Activated naive CD4-positive, alpha-beta T cell treated with anti-CD3 and anti-CD28 coated beads, Interleukin-2, amount 50 U/mL, for 72 hours (primary cell): Measurements from ENCODE around the gene GKN1. TPM values are rescaled to one million over a fixed set of nuclear protein-coding genes. Genes with fewer than 3 reads are reported as not detected.
A peak's percentile ranks its signal among the peaks of the same experiment; 100 is the strongest.

Experiments used
- ATAC-seq, 2 donors: fragments of 150-1000 bp; cut with Tn5 transposase; 2 replicates each; pipeline ENCODE4 v1.10.0; 2021; ENCODE audit warnings: mild to moderate bottlenecking in 2 of 2, moderate library complexity in 2 of 2
- DNase-seq, 2 donors: peaks; one replicate each; pipeline ENCODE4 v3.0.0; 2021 to 2022; ENCODE audit warnings: low spot score in 2 of 2
- H3K27ac Mint-ChIP-seq, 2 donors: one replicate each; pipeline ENCODE4 v1.8.0; 2022; ENCODE audit warnings: mild to moderate bottlenecking in 2 of 2, mixed read lengths in 2 of 2
- H3K36me3 Mint-ChIP-seq, 2 donors: one replicate each; pipeline ENCODE4 v1.8.0; 2022; ENCODE audit warnings: mixed read lengths in 2 of 2
- H3K9me3 Mint-ChIP-seq, 2 donors: one replicate each; pipeline ENCODE4 v1.8.0; 2022; ENCODE audit warnings: mixed read lengths in 2 of 2
- total RNA-seq, 2 donors: library from RNA; stranded (reverse); gene quantifications; one replicate each; pipeline ENCODE4 v1.2.3, GENCODE V29; 2022

Gene GKN1, protein sequence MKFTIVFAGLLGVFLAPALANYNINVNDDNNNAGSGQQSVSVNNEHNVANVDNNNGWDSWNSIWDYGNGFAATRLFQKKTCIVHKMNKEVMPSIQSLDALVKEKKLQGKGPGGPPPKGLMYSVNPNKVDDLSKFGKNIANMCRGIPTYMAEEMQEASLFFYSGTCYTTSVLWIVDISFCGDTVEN
- total RNA-seq: not detected

GRCh38 chr2:68974251-68974650 is at the start of gene GKN1:
Gene GKN1, plus strand, starts transcription at chr2:68974636. Its CDS starts 42 bp downstream, at chr2:68974678.
- ATAC-seq (no peak), DNase-seq (no peak)
- H3K36me3 Mint-ChIP-seq: no peaks in the 10 kb centered on the region
- no peak within 1 kb of the TSS for H3K27ac Mint-ChIP-seq
- H3K9me3 Mint-ChIP-seq: no peaks in the 10 kb centered on the region

DNA sequence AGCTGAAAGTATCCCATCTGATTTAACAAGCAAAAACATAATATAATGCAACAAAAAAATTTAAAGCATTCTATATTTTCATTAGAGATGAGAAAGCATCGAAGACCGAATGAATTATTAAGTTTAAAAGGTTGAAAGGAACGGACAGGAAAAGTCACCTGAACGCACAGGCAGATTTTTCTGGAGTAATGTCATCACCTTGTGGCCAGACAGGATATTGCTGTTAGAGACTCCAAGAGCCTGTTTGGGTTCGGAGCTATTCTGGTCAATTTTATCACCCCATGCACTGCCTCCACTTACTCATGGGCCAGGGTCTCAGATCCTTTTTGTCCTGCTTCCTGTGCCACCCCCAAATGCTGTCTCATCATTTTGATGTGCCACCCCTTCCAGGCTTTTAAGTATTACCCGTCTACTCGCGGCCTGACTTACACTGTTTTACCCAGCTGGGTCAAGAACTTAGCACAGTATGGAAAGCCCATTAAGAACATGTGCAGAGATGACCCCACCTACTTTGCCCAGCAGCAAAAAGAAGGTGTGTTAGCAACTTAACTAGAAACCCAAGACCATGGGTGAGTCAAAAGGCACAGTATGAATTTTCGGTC is 49.0 kb upstream of the GKN1 start:
- ATAC-seq (peak; percentile 62 to 66), DNase-seq (peak in 1 of 2 donors; percentile 54)
- H3K27ac Mint-ChIP-seq: peak overlapping the region in 1 of 2 donors; percentile 38
- no peaks in the 10 kb centered on the region for H3K36me3 Mint-ChIP-seq
- no peaks in the 10 kb centered on the region for H3K9me3 Mint-ChIP-seq

DNA sequence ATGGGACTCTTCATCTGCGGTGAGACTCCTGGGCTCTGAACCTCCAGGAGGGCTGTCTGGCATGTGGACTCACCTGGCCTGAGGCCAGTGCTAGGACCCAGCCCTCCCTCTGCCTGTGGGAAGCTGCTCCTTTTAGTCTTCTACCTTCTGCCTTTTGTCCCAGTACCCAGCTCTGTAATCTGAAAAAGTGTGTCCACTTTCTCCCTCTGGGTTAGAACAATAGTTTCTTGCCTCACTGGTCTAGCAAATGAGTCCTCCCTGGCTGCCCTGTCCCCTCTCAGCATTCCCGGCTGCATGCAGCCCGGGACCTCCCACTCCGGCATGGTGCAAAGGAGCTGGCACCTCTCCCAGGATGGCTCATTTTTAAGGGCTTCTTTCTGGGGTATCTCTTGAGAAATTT is 47.6 kb upstream of the GKN1 start:
- ATAC-seq (no peak), DNase-seq (no peak)
- no peaks in the 10 kb centered on the region for H3K9me3 Mint-ChIP-seq
- no peaks in the 10 kb centered on the region for H3K36me3 Mint-ChIP-seq
- no peak overlapping the region for H3K27ac Mint-ChIP-seq

DNA sequence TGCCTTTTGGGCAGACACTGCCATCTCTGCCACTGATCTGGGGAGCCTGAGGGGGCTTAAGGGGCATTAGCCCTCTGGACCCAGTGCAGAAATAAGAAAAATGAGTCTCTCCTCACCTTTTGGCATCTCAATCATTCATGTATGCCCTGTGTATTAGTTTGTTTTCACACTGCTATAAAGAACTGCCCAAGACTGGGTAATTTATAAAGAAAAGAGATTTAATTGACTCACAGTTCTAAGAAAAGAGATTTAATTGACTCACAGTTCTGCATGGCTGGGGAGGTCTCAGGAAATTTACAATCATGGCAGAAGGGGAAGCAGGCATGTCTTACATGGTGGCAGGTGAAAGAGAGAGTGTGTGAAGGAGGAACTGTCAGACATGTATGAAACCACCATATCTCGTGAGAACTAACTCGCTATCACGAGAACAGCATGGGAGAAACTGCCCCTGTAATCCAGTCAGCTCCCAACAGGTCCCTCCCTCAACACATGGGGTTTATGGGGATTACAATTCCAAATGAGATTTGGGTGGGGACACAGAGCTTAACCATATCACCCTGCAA is 43.2 kb upstream of the GKN1 start:
- Mint-ChIP-seq H3K9me3 (no peaks in the 10 kb centered on the region), H3K27ac (no peak overlapping the region), H3K36me3 (no peaks in the 10 kb centered on the region)
- DNase-seq: no peak
- no peak for ATAC-seq

GRCh38 chr2:68931799-68932198 is 42.6 kb upstream of the GKN1 start:
- DNase-seq: no peak
- H3K27ac Mint-ChIP-seq: no peak overlapping the region
- H3K36me3 Mint-ChIP-seq: no peaks in the 10 kb centered on the region
- no peaks in the 10 kb centered on the region for H3K9me3 Mint-ChIP-seq
- ATAC-seq: no peak

DNA sequence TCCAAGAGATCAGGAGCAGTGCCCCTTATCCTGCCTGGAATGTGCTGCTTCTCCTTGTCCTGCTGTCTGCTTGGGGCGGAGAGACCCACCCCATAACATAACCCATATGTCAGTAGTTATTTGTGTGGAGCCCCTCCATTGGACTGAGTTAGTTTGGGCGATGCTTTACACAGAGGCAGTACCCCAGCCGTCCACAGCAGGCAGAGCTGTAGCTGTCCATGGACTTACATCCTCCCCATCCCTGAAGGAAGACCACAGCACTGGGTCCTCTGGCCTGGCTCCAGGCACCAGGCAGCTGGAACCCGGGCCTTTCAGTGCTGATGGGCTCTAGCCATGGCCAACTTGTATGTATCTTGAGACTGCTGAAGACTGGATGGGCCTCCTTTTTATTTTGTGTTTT is 42.0 kb upstream of the GKN1 start:
- DNase-seq (no peak), ATAC-seq (no peak)
- H3K27ac Mint-ChIP-seq: no peak overlapping the region
- no peaks in the 10 kb centered on the region for H3K36me3 Mint-ChIP-seq
- H3K9me3 Mint-ChIP-seq: no peaks in the 10 kb centered on the region

DNA sequence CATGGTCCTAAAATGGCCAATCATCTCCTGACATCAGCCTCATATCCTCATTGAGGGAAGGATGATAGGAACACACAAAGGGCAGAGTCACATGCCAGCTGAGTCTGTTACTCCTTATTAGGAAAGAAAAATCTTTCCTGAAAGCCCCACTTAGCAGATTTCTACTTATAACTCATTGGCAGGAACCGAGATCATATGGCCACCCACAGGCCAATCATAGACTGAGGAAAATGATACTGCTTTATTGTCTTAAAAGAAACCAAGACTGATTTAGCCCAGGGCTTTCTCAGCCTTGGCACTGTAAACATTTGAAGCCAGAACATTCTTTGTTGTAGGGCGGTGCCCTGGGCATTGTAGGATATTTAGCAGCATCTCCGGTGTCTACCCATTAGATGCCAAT is 40.4 kb upstream of the GKN1 start:
- H3K36me3 Mint-ChIP-seq: no peaks in the 10 kb centered on the region
- H3K27ac Mint-ChIP-seq: no peak overlapping the region
- no peak for ATAC-seq
- peaks cover 0 to 4% of the 10 kb centered on the region in 2 donors for H3K9me3 Mint-ChIP-seq
- no peak for DNase-seq

- H3K36me3 Mint-ChIP-seq: no peaks in the 10 kb centered on the region
- ATAC-seq (no peak), DNase-seq (no peak)
- H3K27ac Mint-ChIP-seq: peak overlapping the region in 1 of 2 donors; percentile 75
- H3K9me3 Mint-ChIP-seq: peaks cover 0 to 8% of the 10 kb centered on the region in 2 donors
These were observed 39.0 kb upstream of the GKN1 start for GRCh38 chr2:68935471-68935870.

DNA sequence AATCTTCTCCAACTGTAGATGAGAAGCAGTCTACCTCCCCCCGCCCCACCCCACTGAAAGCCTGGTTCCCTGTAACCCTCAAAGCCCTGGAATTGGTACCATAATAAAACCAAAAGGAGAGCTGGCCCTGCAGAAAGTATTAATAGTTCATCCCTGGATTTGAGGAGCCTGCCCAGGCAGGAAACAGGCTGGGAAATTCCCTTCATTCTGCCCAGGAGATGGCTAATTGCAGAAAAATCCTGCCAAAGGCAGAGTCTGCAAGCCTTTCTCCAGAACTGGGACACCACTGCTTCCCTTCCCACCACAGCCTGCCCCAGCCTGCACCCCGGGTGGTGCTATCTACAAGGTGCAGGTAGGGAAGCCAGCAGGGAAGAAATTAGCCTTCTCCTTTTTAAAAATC is 38.0 kb upstream of the GKN1 start:
- peaks cover 0 to 8% of the 10 kb centered on the region in 2 donors for H3K9me3 Mint-ChIP-seq
- ATAC-seq: no peak
- DNase-seq: no peak
- no peak overlapping the region for H3K27ac Mint-ChIP-seq
- H3K36me3 Mint-ChIP-seq: no peaks in the 10 kb centered on the region

GRCh38 chr2:68936889-68937288 is 37.5 kb upstream of the GKN1 start:
- H3K27ac Mint-ChIP-seq: no peak overlapping the region
- ATAC-seq: no peak
- H3K9me3 Mint-ChIP-seq: peaks cover 0 to 8% of the 10 kb centered on the region in 2 donors
- no peak for DNase-seq
- no peaks in the 10 kb centered on the region for H3K36me3 Mint-ChIP-seq

DNA sequence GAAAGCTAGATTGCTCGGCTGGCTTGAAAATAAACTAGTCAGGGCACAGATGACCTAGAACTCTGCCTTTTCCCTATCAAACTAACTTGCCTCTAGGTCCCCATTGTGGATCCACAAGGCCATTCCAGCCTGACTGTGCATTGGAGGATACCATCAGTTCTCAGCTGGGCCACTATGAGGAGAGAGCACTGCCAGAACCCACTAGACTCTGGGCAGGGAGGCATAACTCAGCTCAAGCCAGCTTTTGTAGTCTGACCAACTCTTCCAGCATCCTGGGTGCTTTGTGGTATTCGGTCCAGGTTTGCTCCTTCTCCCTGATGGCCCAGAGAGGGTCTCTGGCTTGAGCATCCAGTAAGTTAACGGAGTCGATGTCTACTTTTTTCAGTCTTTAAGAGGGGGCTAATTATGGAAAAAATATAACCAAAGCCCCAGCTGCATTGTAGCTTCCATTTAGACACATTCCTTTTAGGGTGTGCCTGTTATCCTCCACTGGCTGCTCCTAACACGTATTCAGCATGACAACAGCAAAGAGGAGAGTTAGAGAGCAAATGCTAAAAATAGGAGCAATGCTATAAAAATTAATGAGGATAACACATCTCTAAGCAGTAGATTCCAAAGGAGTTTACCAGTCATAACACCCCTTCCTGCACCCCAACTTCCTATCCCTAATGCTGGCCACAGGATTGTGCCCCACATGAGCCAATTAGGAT is 36.9 kb upstream of the GKN1 start:
- Mint-ChIP-seq H3K36me3 (no peaks in the 10 kb centered on the region), H3K27ac (no peak overlapping the region), H3K9me3 (peaks cover 0 to 8% of the 10 kb centered on the region in 2 donors)
- DNase-seq: no peak
- no peak for ATAC-seq

DNA sequence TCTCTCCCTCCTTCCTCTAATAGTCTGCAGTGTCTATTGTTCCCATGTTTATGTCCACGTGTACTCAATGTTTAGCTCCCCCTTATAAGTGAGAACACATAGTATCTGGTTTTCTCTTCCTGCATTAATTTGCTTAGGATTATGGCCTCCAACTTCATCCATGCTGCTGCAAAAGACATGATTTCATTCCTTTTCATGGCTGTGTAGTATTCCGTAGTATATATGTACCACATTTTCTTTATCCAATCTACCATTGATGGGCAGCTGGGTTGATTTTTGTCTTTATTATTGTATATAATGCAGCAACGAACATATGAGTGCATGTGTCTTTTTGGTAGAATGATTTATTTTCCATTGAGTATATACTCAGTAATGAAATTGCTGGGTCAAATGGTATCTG is 35.5 kb upstream of the GKN1 start:
- DNase-seq (no peak), ATAC-seq (no peak)
- Mint-ChIP-seq H3K36me3 (no peaks in the 10 kb centered on the region), H3K9me3 (peaks cover 0 to 8% of the 10 kb centered on the region in 2 donors), H3K27ac (no peak overlapping the region)

- H3K36me3 Mint-ChIP-seq: no peaks in the 10 kb centered on the region
- no peak for DNase-seq
- no peak overlapping the region for H3K27ac Mint-ChIP-seq
- H3K9me3 Mint-ChIP-seq: peaks cover 0 to 8% of the 10 kb centered on the region in 2 donors
- no peak for ATAC-seq
These were observed 34.5 kb upstream of the GKN1 start for GRCh38 chr2:68939962-68940361.

GRCh38 chr2:68940369-68940768 is 34.1 kb upstream of the GKN1 start:
- ATAC-seq (peak in 1 of 2 donors; percentile 88), DNase-seq (no peak)
- no peak overlapping the region for H3K27ac Mint-ChIP-seq
- no peaks in the 10 kb centered on the region for H3K36me3 Mint-ChIP-seq
- peaks cover 0 to 8% of the 10 kb centered on the region in 2 donors for H3K9me3 Mint-ChIP-seq

DNA sequence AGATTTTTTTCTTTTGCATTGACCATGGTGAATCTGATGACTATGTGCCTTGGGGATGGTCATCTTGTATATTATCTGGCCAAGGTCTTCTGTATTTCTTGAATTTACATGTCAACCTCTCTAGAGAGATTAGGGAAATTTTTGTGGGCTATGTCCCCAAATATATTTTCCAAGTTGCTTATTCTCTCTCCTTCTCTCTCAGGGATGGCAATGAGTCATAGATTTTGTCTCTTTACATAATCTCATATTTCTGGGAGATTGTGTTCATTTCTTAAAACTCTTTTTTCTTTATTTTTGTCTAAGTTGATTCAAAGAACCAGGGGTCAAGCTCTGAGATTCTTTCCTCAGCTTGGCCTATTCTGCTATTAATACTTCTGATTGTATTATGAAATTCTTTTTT is 31.6 kb upstream of the GKN1 start:
- no peak for ATAC-seq
- no peaks in the 10 kb centered on the region for H3K36me3 Mint-ChIP-seq

GRCh38 chr2:68943581-68944568 is 30.6 kb upstream of the GKN1 start:
- DNase-seq (peak in 1 of 2 donors; percentile 63), ATAC-seq (peak; percentile 46 to 49)
- Mint-ChIP-seq H3K27ac (no peak overlapping the region), H3K36me3 (no peaks in the 10 kb centered on the region), H3K9me3 (peaks cover 0 to 6% of the 10 kb centered on the region in 2 donors)

More for the DNA sequence above, 31.6 kb upstream of the GKN1 start:
- DNase-seq: no peak
- Mint-ChIP-seq H3K27ac (no peak overlapping the region), H3K9me3 (peaks cover 0 to 8% of the 10 kb centered on the region in 2 donors)
